GM21360 (cell line): ENCODE results near the gene MICAL3.

ENCODE experiments used
- ATAC-seq: cut with Tn5 transposase; IDR thresholded peaks from one replicate; pipeline ENCODE4 v1.9.1; 2021; ENCODE audit warnings: mild to moderate bottlenecking, moderate library complexity; ENCODE audit not compliant: unreplicated experiment

The MICAL3 gene

GRCh38 chr22:17744430-17744829 is 279.9 kb downstream of the MICAL3 start:
- no peak for ATAC-seq

DNA sequence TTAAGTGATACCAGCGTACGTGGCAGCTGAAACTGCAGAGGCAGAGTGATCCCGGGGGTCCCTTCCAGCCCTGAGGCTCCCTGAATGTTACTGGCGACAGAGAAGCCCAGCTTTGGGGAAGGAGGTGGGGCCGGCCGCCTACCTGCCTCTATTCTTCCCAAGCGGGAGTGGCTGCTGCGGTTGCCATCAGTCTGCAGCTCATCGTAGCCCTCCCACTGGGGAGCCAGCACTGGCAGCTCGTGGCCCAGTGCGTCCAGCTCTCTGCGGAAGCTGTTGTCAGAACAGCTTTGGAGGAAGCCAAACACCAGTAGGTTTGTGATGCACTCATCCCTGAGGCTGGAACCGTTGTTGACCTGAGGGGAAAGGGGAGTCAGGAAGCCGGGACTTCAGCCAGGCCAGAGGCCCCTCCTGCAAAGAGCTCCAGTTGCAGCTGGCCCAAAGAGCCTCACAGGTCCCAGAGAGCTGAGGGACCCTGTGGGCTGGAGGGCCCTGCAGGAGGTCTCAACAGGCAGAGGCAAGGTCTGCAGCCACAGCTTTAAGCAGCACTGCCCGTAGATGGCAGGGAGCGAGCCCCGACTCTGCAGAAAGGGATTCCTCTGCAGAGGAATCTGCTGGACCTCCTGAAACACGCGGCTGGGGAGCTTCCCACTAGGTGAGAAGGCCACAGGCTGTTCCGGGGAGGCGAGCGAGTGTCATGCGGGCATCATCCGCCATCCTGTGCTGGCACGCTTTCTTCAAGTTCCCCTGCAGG is 280.5 kb downstream of the MICAL3 start:
- no peak for ATAC-seq

DNA sequence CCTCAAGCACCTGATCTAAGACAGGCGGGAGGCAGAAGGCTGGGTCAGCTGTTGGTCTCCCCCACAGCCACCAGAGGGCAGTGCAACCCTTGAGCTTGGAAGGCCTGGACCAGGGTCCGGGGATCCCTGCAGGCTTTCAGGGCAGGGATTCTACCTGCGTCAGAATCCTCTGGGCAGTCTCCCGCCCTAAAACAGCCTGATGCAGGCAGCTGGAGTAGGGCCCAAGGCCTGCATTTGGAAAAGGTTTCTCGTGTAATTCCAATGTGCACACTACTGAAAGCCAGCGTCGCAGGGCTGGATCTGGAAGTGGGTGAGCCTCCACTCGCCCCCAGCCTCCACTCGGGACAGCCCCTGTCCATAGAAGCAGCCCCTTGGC is 281.8 kb downstream of the MICAL3 start:
- peak; percentile 48 for ATAC-seq

DNA sequence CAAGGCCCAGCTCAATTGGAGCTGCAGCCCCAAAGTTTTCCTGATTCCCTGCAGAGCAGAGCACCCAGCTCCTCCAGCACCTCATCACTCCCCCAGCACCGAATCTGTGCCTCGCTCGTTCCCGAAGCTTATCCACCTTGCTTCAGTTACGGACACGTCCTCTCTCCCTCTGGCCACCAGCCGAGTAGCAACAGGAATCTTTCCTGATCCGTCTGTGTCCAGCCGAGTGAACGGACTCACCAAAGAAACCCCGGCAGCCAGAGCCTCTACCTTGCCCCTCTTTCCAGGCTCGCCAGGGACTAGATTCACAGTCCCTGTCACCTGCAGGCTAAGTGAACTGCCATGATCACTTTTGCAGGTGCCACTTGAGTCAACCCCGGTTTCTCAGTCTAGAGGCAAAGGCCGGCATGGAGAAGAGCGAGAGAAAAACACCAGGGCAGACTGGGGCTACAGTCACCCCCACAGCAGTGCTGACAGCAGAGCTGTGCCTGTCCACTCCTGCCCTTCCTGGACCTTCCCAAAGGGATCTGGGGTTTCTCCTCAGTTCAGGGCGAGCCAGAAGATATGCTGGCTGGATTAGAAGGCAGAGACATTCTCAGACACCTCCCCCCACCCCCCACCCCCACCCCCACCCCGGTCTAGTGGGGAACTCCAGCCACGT is 282.4 kb downstream of the MICAL3 start:
- no peak for ATAC-seq

GRCh38 chr22:17739196-17739975 is 285.0 kb downstream of the MICAL3 start:
- ATAC-seq: no peak

- no peak for ATAC-seq
These were observed 285.8 kb downstream of the MICAL3 start for GRCh38 chr22:17738386-17739128.
